Uterus (tissue), 4 donors: Measurements from ENCODE around the gene SOX5. TPM values are rescaled to one million over a fixed set of nuclear protein-coding genes. Genes with fewer than 3 reads are reported as not detected.
"Not testable (repeated sequence)": the region's sequence is repeated elsewhere in the genome, so short reads cannot be mapped to it uniquely, and the experiment has no call there.

Experiments used
- DNase-seq, 2 donors: peaks; one replicate each; pipeline ENCODE4 v3.0.0-alpha.2; 2019 to 2020
- H3K27ac ChIP-seq, 2 donors: fragments of 200-600 bp; sonication (generic); 1 replicate in 1 of 2; 2 replicates in 1 of 2; pipeline ENCODE4 v1.5.1; 2016 to 2018
- H3K27me3 ChIP-seq, 2 donors: fragments of 200-600 bp; sonication (generic); one replicate each; pipeline ENCODE4 v1.5.1; 2018 to 2019; ENCODE audit warnings: control low read depth in 1 of 2
- H3K36me3 ChIP-seq, 2 donors: fragments of 200-600 bp; sonication (generic); one replicate each; pipeline ENCODE4 v1.5.1; 2019; ENCODE audit warnings: control low read depth in 1 of 2
- H3K4me1 ChIP-seq, 2 donors: fragments of 200-600 bp; sonication (generic); one replicate each; pipeline ENCODE4 v1.5.1; 2018 to 2019; ENCODE audit warnings: control low read depth in 1 of 2
- H3K4me3 ChIP-seq, 2 donors: fragments of 200-600 bp; sonication (generic); 1 replicate in 1 of 2; 2 replicates in 1 of 2; pipeline ENCODE4 v1.5.1; 2018 to 2019; ENCODE audit warnings: mild to moderate bottlenecking in 1 of 2
- H3K9me3 ChIP-seq, 2 donors: fragments of 200-600 bp; sonication (generic); one replicate each; pipeline ENCODE4 v1.5.1; 2019; ENCODE audit warnings: control low read depth in 1 of 2
- CTCF ChIP-seq, 4 experiments: fragments of 200-600 bp in 2 of 4; fragments of 450-650 bp in 2 of 4; sonication (generic) in 2 of 4; IDR thresholded peaks; one replicate each; pipeline ENCODE4 v1.5.1; 2016 to 2019; ENCODE audit warnings: antibody characterized with exemption in 4 of 4, mild to moderate bottlenecking in 2 of 4, moderate library complexity in 1 of 4
- POLR2A ChIP-seq, 2 donors: fragments of 450-650 bp; IDR thresholded peaks; one replicate each; pipeline ENCODE4 v1.6.1; 2016; ENCODE audit warnings: antibody characterized with exemption in 2 of 2, mild to moderate bottlenecking in 1 of 2, moderate library complexity in 1 of 2
- intact Hi-C: fragments of 100-400 bp; cut with DNase I; formaldehyde crosslinking; loops from one replicate; pipeline ENCODE4 v1.15.1; 2023; ENCODE audit warnings: low total_unique reads
- total RNA-seq, 4 donors: library from RNA; depleted of rRNA in 3 of 4; stranded (reverse); fragments of >200 nt in 3 of 4; gene quantifications; one replicate each; pipeline versions ENCODE4 v1.1.0 to v1.2.4, GENCODE V29; 2014 to 2023
- donor health status: DM: yes; HTN: yes; CAD: no.

SOX5 gene
- total RNA-seq, 4 donors from 2014 or later = 9.1 to 69.5 (median 31.2) TPM

- TF ChIP-seq POLR2A (IDR thresholded peaks at IDR 0.05) = no peak
- TF ChIP-seq CTCF (IDR thresholded peaks at IDR 0.05) = no peak
- no peak for DNase-seq
- no peak overlapping the region for H3K4me3 ChIP-seq
- no peaks in the 10 kb centered on the region for H3K4me1 ChIP-seq
- H3K36me3 ChIP-seq = no peaks in the 10 kb centered on the region
- H3K27me3 ChIP-seq = no peaks in the 10 kb centered on the region
- no peak overlapping the region for H3K27ac ChIP-seq
- intact Hi-C loops = no loop called here
- no peaks in the 10 kb centered on the region for H3K9me3 ChIP-seq
Observed at GRCh38 chr12:23888396-23889068, 60.9 kb downstream of the SOX5 start.

DNA sequence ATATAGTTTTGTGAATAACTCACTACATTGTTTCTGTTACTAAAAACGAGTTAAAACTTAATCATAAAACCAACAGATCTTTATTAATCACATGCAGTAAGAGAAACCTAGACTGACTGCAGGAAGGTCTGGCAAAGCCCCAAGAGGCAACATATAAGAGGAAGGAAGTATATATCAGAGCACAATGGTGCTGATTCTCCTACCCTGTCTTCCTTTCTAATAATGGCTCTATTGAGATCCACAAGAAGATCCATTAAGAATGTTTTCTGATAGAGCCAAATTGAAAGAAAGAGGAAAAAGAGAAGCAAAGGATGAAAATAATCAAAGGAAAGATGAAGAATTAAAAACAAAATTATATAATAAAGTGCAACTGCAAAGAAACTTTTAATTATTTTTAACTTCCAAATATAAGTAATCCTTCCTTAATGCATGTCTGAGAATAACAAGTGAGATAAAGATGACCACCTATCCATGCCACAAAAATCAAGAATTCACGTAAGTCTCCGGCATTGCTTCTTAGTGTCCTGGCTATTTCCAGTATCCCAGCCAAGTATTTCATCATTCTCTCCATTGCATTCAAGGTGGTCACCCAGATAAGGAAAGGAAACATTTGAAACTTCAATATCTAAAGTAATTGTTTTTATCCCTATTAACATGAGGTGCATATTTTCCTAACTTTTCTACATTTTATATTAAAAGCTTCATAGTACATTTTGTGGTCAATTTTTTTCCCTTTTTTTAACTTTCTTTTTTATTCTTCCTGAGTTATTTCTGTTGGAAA, 62.2 kb downstream of the SOX5 start:
- no peak for DNase-seq
- H3K36me3 ChIP-seq = no peaks in the 10 kb centered on the region
- TF ChIP-seq POLR2A (IDR thresholded peaks at IDR 0.05) (no peak), CTCF (IDR thresholded peaks at IDR 0.05) (no peak)
- no peaks in the 10 kb centered on the region for H3K4me1 ChIP-seq
- no peak overlapping the region for H3K27ac ChIP-seq
- no peaks in the 10 kb centered on the region for H3K27me3 ChIP-seq
- intact Hi-C loops = no loop called here
- H3K4me3 ChIP-seq = no peak overlapping the region
- H3K9me3 ChIP-seq = no peaks in the 10 kb centered on the region

DNA sequence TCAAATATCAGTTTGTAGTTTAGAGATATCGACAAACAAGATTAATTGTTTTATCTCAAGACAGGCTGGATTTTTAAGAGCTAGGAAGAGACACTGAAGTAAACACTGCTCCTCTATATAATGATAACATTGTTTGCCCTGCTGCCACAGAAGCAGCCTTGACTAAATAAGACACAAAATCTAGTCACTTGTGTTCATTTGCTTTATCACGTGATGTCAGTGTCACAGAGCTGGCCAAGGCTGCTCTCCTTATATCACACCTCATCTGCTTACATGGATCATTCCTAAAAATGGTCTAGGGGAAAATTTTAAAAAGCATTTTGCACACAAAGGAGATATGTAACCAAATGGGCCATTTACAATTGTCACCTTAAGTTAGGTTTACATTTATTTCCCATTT, 64.1 kb downstream of the SOX5 start:
- Histone ChIP-seq H3K4me1 (no peaks in the 10 kb centered on the region), H3K27ac (no peak overlapping the region), H3K27me3 (no peaks in the 10 kb centered on the region), H3K9me3 (no peaks in the 10 kb centered on the region), H3K4me3 (no peak overlapping the region), H3K36me3 (no peaks in the 10 kb centered on the region)
- intact Hi-C loops = no loop called here
- no peak for TF ChIP-seq POLR2A (IDR thresholded peaks at IDR 0.05)
- no peak for TF ChIP-seq CTCF (IDR thresholded peaks at IDR 0.05)
- no peak for DNase-seq

- Histone ChIP-seq H3K36me3 (no peaks in the 10 kb centered on the region), H3K27me3 (no peaks in the 10 kb centered on the region), H3K9me3 (no peaks in the 10 kb centered on the region), H3K4me3 (no peak overlapping the region), H3K4me1 (no peaks in the 10 kb centered on the region), H3K27ac (no peak overlapping the region)
- intact Hi-C loops = no loop called here
- no peak for DNase-seq
- TF ChIP-seq CTCF (IDR thresholded peaks at IDR 0.05) = no peak
- TF ChIP-seq POLR2A (IDR thresholded peaks at IDR 0.05) = no peak
Observed at GRCh38 chr12:23884909-23885308, 64.6 kb downstream of the SOX5 start.

GRCh38 chr12:23880988-23881387, 68.5 kb downstream of the SOX5 start:
- intact Hi-C loops = no loop called here
- no peak for TF ChIP-seq CTCF (IDR thresholded peaks at IDR 0.05)
- no peak overlapping the region for H3K4me3 ChIP-seq
- H3K36me3 ChIP-seq = no peaks in the 10 kb centered on the region
- DNase-seq = no peak
- no peaks in the 10 kb centered on the region for H3K4me1 ChIP-seq
- no peaks in the 10 kb centered on the region for H3K27me3 ChIP-seq
- H3K27ac ChIP-seq = no peak overlapping the region
- H3K9me3 ChIP-seq = no peaks in the 10 kb centered on the region

DNA sequence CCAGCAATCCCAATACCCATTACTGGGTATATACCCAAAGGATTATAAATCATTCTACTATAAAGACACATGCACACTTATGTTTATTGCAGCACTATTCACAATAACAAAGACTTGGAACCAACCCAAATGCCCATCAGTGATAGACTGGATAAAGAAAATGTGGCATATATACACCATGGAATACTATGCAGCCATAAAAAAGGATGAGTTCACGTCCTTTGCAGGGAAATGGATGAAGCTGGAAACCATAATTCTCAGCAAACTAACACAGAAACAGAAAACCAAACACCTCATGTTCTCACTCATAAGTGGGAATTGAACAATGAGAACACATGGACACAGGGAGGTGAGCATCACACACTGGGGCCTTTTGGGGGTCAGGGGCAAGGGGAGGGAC, 72.9 kb downstream of the SOX5 start:
- H3K36me3 ChIP-seq, intact Hi-C loops, H3K4me1 ChIP-seq, H3K4me3 ChIP-seq, H3K27ac ChIP-seq, DNase-seq, H3K9me3 ChIP-seq, H3K27me3 ChIP-seq: not testable (repeated sequence)
